ENCODE results near the gene DAPK3.

DAPK3 gene

GRCh38 chr19:3932931-3933810 lies 37.7 kb downstream of the DAPK3 start, which contains the start of gene NMRK2:
Gene NMRK2 (plus strand): TSS chr19:3933069. CDS start chr19:3933672, 603 bp downstream.
- in situ Hi-C loops (cut with HindIII; ENCODE audit: low sequenced_read_pairs) = no loop called here
- no peak for DNase-seq (ENCODE audit: low read depth, low spot score)
- no peak within 1 kb of the TSS for H3K4me3 ChIP-seq (ENCODE audit: low read depth, low read length)
- TF ChIP-seq CTCF (IDR thresholded peaks at IDR 0.05; ENCODE audit: low read depth, low read length) = no peak

- DNase-seq (ENCODE audit: low read depth, low spot score) = no peak
- TF ChIP-seq CTCF (IDR thresholded peaks at IDR 0.05; ENCODE audit: low read depth, low read length) = no peak
- in situ Hi-C loops (cut with HindIII; ENCODE audit: low sequenced_read_pairs) = no loop called here
- no peak overlapping the region for H3K4me3 ChIP-seq (ENCODE audit: low read depth, low read length)
Measured at GRCh38 chr19:3931041-3931440, 39.9 kb downstream of the DAPK3 start.

GRCh38 chr19:3923912-3924311 lies 47.0 kb downstream of the DAPK3 start:
- DNase-seq (ENCODE audit: low read depth, low spot score) = no peak
- no peak overlapping the region for H3K4me3 ChIP-seq (ENCODE audit: low read depth, low read length)
- TF ChIP-seq CTCF (IDR thresholded peaks at IDR 0.05; ENCODE audit: low read depth, low read length) = no peak
- in situ Hi-C loops (cut with HindIII; ENCODE audit: low sequenced_read_pairs) = no loop called here

DNA sequence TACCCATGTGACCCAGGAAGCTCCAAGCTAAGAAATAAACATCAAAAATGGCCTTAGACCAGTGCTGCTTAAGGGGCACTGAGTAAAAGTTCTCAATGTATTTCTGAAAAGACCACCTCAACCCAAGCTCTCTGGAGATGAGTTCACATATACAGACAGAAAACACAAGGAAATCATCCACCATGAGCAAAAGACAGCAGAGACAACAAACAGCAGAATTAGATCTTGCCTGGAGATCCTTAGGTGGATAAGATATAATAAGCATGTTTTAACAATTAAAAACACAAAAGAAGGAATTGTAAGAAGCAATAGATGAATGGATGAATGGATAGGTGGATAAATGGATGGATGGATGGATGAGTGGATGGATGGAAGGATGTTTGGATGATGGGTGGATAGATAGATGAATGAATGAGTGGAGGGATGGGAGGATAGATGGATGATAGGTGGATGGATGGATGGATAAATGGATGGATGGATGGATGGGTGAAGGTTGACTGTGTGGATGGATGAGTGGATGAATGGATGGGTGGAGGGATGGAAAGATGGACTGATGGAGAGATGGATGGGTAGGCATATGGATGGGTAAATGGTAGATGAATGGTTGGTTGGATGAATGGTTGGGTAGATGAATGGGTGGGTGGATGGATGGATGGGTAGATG lies 47.7 kb downstream of the DAPK3 start:
- no peak overlapping the region for H3K4me3 ChIP-seq (ENCODE audit: low read depth, low read length)
- in situ Hi-C loops (cut with HindIII; ENCODE audit: low sequenced_read_pairs) = no loop called here
- DNase-seq (ENCODE audit: low read depth, low spot score) = no peak
- no peak for TF ChIP-seq CTCF (IDR thresholded peaks at IDR 0.05; ENCODE audit: low read depth, low read length)

DNA sequence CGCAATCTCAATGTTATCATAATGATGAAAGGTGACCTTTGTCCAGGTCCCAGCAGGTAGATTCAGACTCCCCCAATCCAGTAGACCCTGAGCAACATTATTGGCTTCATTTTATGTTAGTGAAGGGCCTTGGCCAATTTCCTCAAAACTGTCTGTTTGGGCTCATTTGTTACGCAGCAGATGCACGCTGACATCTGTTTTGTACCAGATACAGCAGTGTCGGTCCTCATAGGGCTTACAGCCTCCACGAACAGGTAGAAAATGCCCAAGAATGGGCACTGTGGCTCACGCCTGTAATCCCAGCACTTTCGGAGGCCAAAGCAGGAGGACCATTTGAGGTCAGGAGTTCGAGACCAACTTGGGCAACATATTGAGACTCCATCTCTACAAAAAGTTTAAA lies 51.1 kb downstream of the DAPK3 start:
- H3K4me3 ChIP-seq (ENCODE audit: low read depth, low read length) = no peak overlapping the region
- TF ChIP-seq CTCF (IDR thresholded peaks at IDR 0.05; ENCODE audit: low read depth, low read length) = no peak
- no peak for DNase-seq (ENCODE audit: low read depth, low spot score)
- in situ Hi-C loops (cut with HindIII; ENCODE audit: low sequenced_read_pairs) = no loop called here

GRCh38 chr19:3916033-3916432 lies 54.9 kb downstream of the DAPK3 start:
- in situ Hi-C loops (cut with HindIII; ENCODE audit: low sequenced_read_pairs) = no loop called here
- no peak overlapping the region for H3K4me3 ChIP-seq (ENCODE audit: low read depth, low read length)
- TF ChIP-seq CTCF (IDR thresholded peaks at IDR 0.05; ENCODE audit: low read depth, low read length) = no peak
- no peak for DNase-seq (ENCODE audit: low read depth, low spot score)
